PC-9 (cell line): ENCODE measurements around the gene COMT. TPM values are rescaled to one million over a fixed set of nuclear protein-coding genes. Genes with fewer than 3 reads are reported as not detected.
"Not testable (repeated sequence)": the region's sequence is repeated elsewhere in the genome, so short reads cannot be mapped to it uniquely, and the experiment has no call there.

Experiments
- BruUV-seq: library from RNA; stranded (reverse); fragments of 400-500 nt; replicated peaks from 2 replicates; lab custom pipeline; 2021; lab: Mats Ljungman, UMichigan
- CTCF ChIA-PET: fragments of 300-600 bp; sonication (Branson Sonifier 250); formaldehyde crosslinking; loops from one replicate; lab custom pipeline; 2022; ENCODE audit warnings: antibody characterized with exemption; lab: Charles Lee
- POLR2A ChIA-PET: fragments of 300-600 bp; sonication (Branson Sonifier 250); formaldehyde crosslinking; loops from one replicate; lab custom pipeline; 2022; ENCODE audit warnings: antibody characterized with exemption; ENCODE audit not compliant: unreplicated experiment; lab: Charles Lee
- DNase-seq, 2 experiments: peaks; one replicate each; pipeline versions ENCODE4 v3.0.0 to v3.0.0-alpha.2; 2015 to 2022; ENCODE audit warnings: mixed read lengths in 1 of 2
- H2AFZ ChIP-seq: fragments of 200-600 bp; sonication (generic); 2 replicates; pipeline ENCODE4 v1.8.1; 2017; ENCODE audit warnings: antibody characterized with exemption
- H3F3A ChIP-seq: fragments of 200-600 bp; sonication (generic); 2 replicates; pipeline ENCODE4 v1.8.1; 2017; ENCODE audit warnings: antibody characterized with exemption, mild to moderate bottlenecking, low read depth; ENCODE audit not compliant: insufficient read depth
- H3K27ac ChIP-seq: fragments of 200-600 bp; sonication (generic); 2 replicates; pipeline ENCODE4 v1.6.1; 2016; ENCODE audit warnings: mixed run types
- H3K27me3 ChIP-seq: fragments of 200-600 bp; sonication (generic); 2 replicates; pipeline ENCODE4 v1.6.1; 2016; ENCODE audit warnings: low read depth, mixed run types; ENCODE audit not compliant: insufficient read depth
- H3K36me3 ChIP-seq: fragments of 200-600 bp; sonication (generic); 2 replicates; pipeline ENCODE4 v1.6.1; 2016; ENCODE audit warnings: low read depth, mixed run types
- H3K4me1 ChIP-seq: fragments of 200-600 bp; sonication (generic); replicated peaks from 2 replicates; pipeline ENCODE4 v1.6.1; 2016; ENCODE audit warnings: mixed run types; ENCODE audit not compliant: insufficient read depth
- H3K4me2 ChIP-seq: fragments of 200-600 bp; sonication (generic); 2 replicates; pipeline ENCODE4 v1.6.1; 2017; ENCODE audit warnings: mixed run types
- H3K4me3 ChIP-seq: fragments of 200-600 bp; sonication (generic); 2 replicates; pipeline ENCODE4 v1.6.1; 2016; ENCODE audit warnings: mixed run types
- H3K79me2 ChIP-seq: fragments of 200-600 bp; sonication (generic); 2 replicates; pipeline ENCODE4 v1.6.1; 2017; ENCODE audit warnings: low read depth, mixed run types
- H3K9me2 ChIP-seq: fragments of 200-600 bp; sonication (generic); 2 replicates; pipeline ENCODE4 v1.8.1; 2017; ENCODE audit warnings: mild to moderate bottlenecking; ENCODE audit not compliant: insufficient read depth
- H3K9me3 ChIP-seq: fragments of 200-600 bp; sonication (generic); 2 replicates; pipeline ENCODE4 v1.8.1; 2016; ENCODE audit warnings: low read depth; ENCODE audit not compliant: insufficient read depth
- H4K20me1 ChIP-seq: fragments of 200-600 bp; sonication (generic); 2 replicates; pipeline ENCODE4 v1.8.1; 2017; ENCODE audit not compliant: insufficient read depth
- EZH2 ChIP-seq: fragments of 200-600 bp; sonication (generic); IDR thresholded peaks from 2 replicates; pipeline ENCODE4 v1.8.0; 2017; ENCODE audit warnings: antibody characterized with exemption, low read depth
- intact Hi-C: fragments of 100-400 bp; cut with micrococcal nuclease; formaldehyde crosslinking; loops from one replicate; pipeline ENCODE4 v1.10.0; 2022; ENCODE audit not compliant: unreplicated experiment
- total RNA-seq: library from RNA; stranded (reverse); gene quantifications from 2 replicates; pipeline ENCODE4 v1.2.3, GENCODE V29; 2021
- TF ChIP-seq, protein P1 (sequence below): fragments of 200-600 bp; sonication (generic); conservative IDR thresholded peaks from 2 replicates; pipeline ENCODE4 v1.6.1; 2017; ENCODE audit warnings: mixed run types, antibody characterized with exemption, mild to moderate bottlenecking, moderate library complexity

The COMT gene
- total RNA-seq, 1 experiment from 2014 or later: 99.9 TPM

DNA sequence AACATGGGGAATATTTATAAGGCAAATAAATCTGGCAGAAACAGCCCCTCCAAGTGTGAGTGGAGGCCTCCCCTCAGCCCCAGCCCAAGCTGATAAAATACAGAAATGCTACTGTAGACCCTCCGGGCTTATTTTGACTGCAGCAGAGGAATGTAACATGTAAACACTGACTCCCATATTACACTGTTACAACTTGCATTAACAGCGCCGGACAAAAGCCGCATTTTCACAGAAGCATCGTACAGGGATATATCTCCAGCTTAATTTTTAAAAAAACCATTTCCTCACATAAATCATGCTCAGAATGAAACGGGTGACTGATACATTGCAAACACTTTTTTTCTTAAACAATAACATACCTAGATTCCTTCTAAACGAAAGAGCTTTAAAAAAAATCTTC, 36.6 kb upstream of the COMT start:
- Histone ChIP-seq H3K36me3 (no peaks in the 10 kb centered on the region), H3K4me3 (no peak overlapping the region), H4K20me1 (no peaks in the 10 kb centered on the region), H3K9me3 (no peaks in the 10 kb centered on the region), H3K4me1 (no peaks in the 10 kb centered on the region), H3K4me2 (no peak overlapping the region), H3K27ac (no peak overlapping the region), H3K79me2 (no peaks in the 10 kb centered on the region), H3K27me3 (no peaks in the 10 kb centered on the region), H3K9me2 (no peaks in the 10 kb centered on the region), H2AFZ (no peak overlapping the region), H3F3A (no peaks in the 10 kb centered on the region)
- no peak for TF ChIP-seq EZH2
- TF ChIP-seq, protein P1, sequence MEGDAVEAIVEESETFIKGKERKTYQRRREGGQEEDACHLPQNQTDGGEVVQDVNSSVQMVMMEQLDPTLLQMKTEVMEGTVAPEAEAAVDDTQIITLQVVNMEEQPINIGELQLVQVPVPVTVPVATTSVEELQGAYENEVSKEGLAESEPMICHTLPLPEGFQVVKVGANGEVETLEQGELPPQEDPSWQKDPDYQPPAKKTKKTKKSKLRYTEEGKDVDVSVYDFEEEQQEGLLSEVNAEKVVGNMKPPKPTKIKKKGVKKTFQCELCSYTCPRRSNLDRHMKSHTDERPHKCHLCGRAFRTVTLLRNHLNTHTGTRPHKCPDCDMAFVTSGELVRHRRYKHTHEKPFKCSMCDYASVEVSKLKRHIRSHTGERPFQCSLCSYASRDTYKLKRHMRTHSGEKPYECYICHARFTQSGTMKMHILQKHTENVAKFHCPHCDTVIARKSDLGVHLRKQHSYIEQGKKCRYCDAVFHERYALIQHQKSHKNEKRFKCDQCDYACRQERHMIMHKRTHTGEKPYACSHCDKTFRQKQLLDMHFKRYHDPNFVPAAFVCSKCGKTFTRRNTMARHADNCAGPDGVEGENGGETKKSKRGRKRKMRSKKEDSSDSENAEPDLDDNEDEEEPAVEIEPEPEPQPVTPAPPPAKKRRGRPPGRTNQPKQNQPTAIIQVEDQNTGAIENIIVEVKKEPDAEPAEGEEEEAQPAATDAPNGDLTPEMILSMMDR: no peak
- intact Hi-C loops: no loop called here
- DNase-seq: no peak
- no TSS peak for BruUV-seq
- ChIA-PET POLR2A (no interaction called here), CTCF (no interaction called here)

DNA sequence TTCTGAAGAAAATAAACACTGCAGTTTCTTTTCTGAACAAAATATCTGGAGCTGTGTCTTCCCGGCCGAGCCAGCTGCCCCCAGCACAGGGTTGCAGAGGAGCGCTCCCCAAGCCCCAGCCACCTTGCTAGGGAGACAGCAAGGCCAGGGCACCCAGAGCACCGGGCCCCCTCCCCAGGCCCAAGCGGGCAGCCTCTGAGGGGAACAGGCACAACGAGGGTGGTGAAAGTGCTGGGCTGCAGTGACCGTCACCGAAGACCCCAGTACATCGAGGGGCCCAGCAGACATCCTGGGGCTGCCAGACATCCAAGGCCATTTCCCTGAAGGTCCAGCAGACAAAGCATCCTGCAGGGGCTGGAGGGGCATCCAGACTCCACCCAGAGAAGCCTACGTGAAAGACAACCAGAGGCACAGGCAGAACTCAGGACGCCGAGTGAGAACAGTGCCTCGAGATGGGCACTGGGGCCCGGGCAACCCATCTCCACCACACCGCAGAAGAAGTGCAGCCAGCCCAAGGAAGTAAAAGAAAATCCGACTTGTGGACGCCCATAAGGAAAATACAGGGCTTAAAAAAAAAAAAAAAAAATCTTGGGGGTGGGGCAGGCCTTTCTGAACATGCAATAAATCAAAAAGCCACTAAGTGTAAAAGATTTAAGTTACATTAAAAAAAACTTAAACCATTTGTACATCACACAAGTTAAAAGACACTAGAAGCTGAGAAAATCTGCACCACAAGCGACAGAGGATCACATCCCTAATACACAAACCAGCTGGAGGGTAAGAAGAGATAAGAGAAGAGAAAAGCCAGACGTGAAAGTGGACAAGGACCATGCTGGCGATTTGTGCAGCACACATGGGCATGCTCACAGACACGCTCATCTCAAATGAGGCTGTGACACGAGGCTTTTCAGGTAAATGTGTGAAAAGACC, 36.0 kb upstream of the COMT start:
- ChIA-PET POLR2A (no interaction called here), CTCF (no interaction called here)
- Histone ChIP-seq H3K9me2 (no peaks in the 10 kb centered on the region), H3K4me1 (no peaks in the 10 kb centered on the region), H4K20me1 (no peaks in the 10 kb centered on the region), H3K79me2 (no peaks in the 10 kb centered on the region), H3K27ac (no peak overlapping the region), H2AFZ (no peak overlapping the region), H3F3A (no peaks in the 10 kb centered on the region), H3K36me3 (no peaks in the 10 kb centered on the region), H3K9me3 (no peaks in the 10 kb centered on the region), H3K27me3 (no peaks in the 10 kb centered on the region), H3K4me3 (no peak overlapping the region), H3K4me2 (no peak overlapping the region)
- no peak for TF ChIP-seq EZH2
- TF ChIP-seq, protein P1: no peak
- intact Hi-C loops: no loop called here
- DNase-seq: no peak
- BruUV-seq: no TSS peak

DNA sequence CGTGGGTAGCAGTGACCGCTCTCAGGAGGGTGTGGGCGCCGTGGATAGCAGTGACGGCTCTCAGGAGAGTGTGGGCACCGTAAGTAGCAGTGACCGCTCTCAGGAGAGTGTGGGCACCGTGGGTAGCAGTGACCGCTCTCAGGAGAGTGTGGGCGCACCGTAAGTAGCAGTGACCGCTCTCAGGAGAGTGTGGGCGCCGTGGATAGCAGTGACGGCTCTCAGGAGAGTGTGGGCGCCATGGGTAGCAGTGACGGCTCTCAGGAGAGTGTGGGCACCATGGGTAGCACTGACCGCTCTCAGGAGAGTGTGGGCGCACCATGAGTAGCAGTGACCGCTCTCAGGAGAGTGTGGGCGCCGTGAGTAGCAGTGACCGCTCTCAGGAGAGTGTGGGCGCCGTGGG, 34.7 kb upstream of the COMT start:
- CTCF ChIA-PET, H3K36me3 ChIP-seq, H3K9me2 ChIP-seq, H3K9me3 ChIP-seq, POLR2A ChIA-PET, H2AFZ ChIP-seq, H3K4me1 ChIP-seq, DNase-seq, H3F3A ChIP-seq, H3K4me2 ChIP-seq, BruUV-seq, H3K4me3 ChIP-seq, intact Hi-C loops, H3K79me2 ChIP-seq, H3K27ac ChIP-seq, H4K20me1 ChIP-seq, H3K27me3 ChIP-seq: not testable (repeated sequence)

DNA sequence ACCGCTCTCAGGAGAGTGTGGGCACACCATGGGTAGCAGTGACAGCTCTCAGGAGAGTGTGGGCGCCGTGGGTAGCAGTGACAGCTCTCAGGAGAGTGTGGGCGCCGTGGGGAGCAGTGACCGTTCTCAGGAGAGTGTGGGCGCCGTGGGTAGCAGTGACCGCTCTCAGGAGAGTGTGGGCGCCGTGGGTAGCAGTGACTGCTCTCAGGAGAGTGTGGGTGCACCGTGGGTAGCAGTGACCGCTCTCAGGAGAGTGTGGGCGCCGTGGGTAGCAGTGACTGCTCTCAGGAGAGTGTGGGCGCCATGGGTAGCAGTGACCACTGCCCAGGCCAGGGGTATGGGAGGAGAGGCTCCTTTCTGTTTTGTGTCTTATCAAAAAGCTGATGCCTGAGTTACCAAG, 33.7 kb upstream of the COMT start:
- CTCF ChIA-PET: interaction anchor here (0.9 kb wide), 1 partner anchor 26 kb away, joined by 4 read pairs; no protein-coding TSS in a partner anchor
- H3K4me2 ChIP-seq, H4K20me1 ChIP-seq, H3K27me3 ChIP-seq, H3K9me3 ChIP-seq, BruUV-seq, H3K9me2 ChIP-seq, H3K79me2 ChIP-seq, H2AFZ ChIP-seq, DNase-seq, H3K4me3 ChIP-seq, H3K27ac ChIP-seq, intact Hi-C loops, H3F3A ChIP-seq, H3K36me3 ChIP-seq, H3K4me1 ChIP-seq, POLR2A ChIA-PET: not testable (repeated sequence)
